HEK293 (cell line): ENCODE results near the gene PLEKHA7.

Source experiments
- CTCF ChIA-PET: fragments of 350-600 bp; formaldehyde crosslinking; extraction: SDS; loops from one replicate; lab custom pipeline; 2021; ENCODE audit warnings: antibody characterized with exemption; lab: Yijun Ruan, JAX
- POLR2A ChIA-PET: fragments of 300-600 bp; formaldehyde crosslinking; extraction: SDS; loops from one replicate; lab custom pipeline; 2020; ENCODE audit warnings: antibody characterized with exemption, inconsistent platforms; lab: Yijun Ruan, JAX
- H3K27ac ChIP-seq: fragments of 200-500 bp; sonication (Bioruptor generic); 2 replicates; pipeline ENCODE4 v1.5.1; 2014; ENCODE audit warnings: low read depth, low read length, control low read depth, inconsistent platforms; ENCODE audit errors: extremely low read depth
- H3K36me3 ChIP-seq, 2 experiments: fragments of 200-500 bp in 1 of 2; sonication (Bioruptor generic) in 1 of 2; 1 replicate in 1 of 2; 2 replicates in 1 of 2; pipeline ENCODE4 v1.5.1; 2014 to 2017; ENCODE audit warnings: inconsistent platforms in 2 of 2, low read length in 2 of 2; ENCODE audit not compliant: control insufficient read depth in 2 of 2, insufficient read depth in 1 of 2
- H3K4me1 ChIP-seq: fragments of 200-500 bp; sonication (Bioruptor generic); 2 replicates; pipeline ENCODE4 v1.5.1; 2014; ENCODE audit warnings: mild to moderate bottlenecking, low read length, inconsistent platforms; ENCODE audit not compliant: control insufficient read depth, insufficient read depth
- H3K4me3 ChIP-seq: 2 replicates; pipeline ENCODE4 v1.5.1; 2011; ENCODE audit warnings: low read depth, mild to moderate bottlenecking, control low read depth, low read length, moderate library complexity
- H3K9me3 ChIP-seq: fragments of 200-500 bp; sonication (Bioruptor generic); 2 replicates; pipeline ENCODE4 v1.5.1; 2014; ENCODE audit warnings: low read depth, low read length, inconsistent platforms; ENCODE audit not compliant: control insufficient read depth, insufficient read depth
- FEZF1 ChIP-seq: fragments of 450-650 bp; formaldehyde crosslinking; IDR thresholded peaks from 2 replicates; pipeline ENCODE4 v1.5.1; 2016; ENCODE audit warnings: missing biosample characterization, missing genetic modification characterization
- KLF10 ChIP-seq: fragments of 450-650 bp; IDR thresholded peaks from 2 replicates; pipeline ENCODE4 v1.5.1; 2018; ENCODE audit warnings: missing biosample characterization, mild to moderate bottlenecking, missing genetic modification characterization
- OSR2 ChIP-seq: fragments of 450-650 bp; formaldehyde crosslinking; IDR thresholded peaks from 2 replicates; pipeline ENCODE4 v1.5.1; 2016; ENCODE audit warnings: missing biosample characterization, missing genetic modification characterization
- SP2 ChIP-seq: fragments of 450-650 bp; formaldehyde crosslinking; IDR thresholded peaks from 2 replicates; pipeline ENCODE4 v1.5.1; 2016; ENCODE audit warnings: missing biosample characterization, missing genetic modification characterization
- TCF7L2 ChIP-seq: IDR thresholded peaks from 2 replicates; pipeline ENCODE4 v1.6.1; 2011; ENCODE audit warnings: low read depth, mild to moderate bottlenecking, inconsistent platforms, low read length, moderate library complexity, borderline replicate concordance
- ZBTB1 ChIP-seq: fragments of 450-650 bp; formaldehyde crosslinking; IDR thresholded peaks from 2 replicates; pipeline ENCODE4 v1.5.1; 2016; ENCODE audit warnings: missing biosample characterization, missing genetic modification characterization
- ZBTB8A ChIP-seq: fragments of 450-650 bp; formaldehyde crosslinking; IDR thresholded peaks from 2 replicates; pipeline ENCODE4 v1.5.1; 2016; ENCODE audit warnings: missing biosample characterization, missing genetic modification characterization
- ZNF114 ChIP-seq: fragments of 450-650 bp; formaldehyde crosslinking; IDR thresholded peaks from 2 replicates; pipeline ENCODE4 v1.5.0; 2017; ENCODE audit warnings: missing biosample characterization, missing genetic modification characterization
- ZNF157 ChIP-seq: fragments of 450-650 bp; formaldehyde crosslinking; IDR thresholded peaks from 2 replicates; pipeline ENCODE4 v1.5.1; 2016; ENCODE audit warnings: missing biosample characterization, missing genetic modification characterization
- ZNF16 ChIP-seq: fragments of 450-650 bp; formaldehyde crosslinking; IDR thresholded peaks from 2 replicates; pipeline ENCODE4 v1.5.1; 2016; ENCODE audit warnings: low read depth, missing biosample characterization, missing genetic modification characterization
- ZNF174 ChIP-seq: fragments of 450-650 bp; formaldehyde crosslinking; IDR thresholded peaks from 2 replicates; pipeline ENCODE4 v1.5.0; 2017; ENCODE audit warnings: missing biosample characterization, mild to moderate bottlenecking, missing genetic modification characterization
- ZNF19 ChIP-seq: fragments of 450-650 bp; formaldehyde crosslinking; IDR thresholded peaks from 2 replicates; pipeline ENCODE4; 2016; ENCODE audit warnings: missing biosample characterization, missing genetic modification characterization, low read depth
- ZNF221 ChIP-seq: fragments of 450-650 bp; formaldehyde crosslinking; IDR thresholded peaks from 2 replicates; pipeline ENCODE4 v1.5.1; 2017; ENCODE audit warnings: missing biosample characterization, missing genetic modification characterization, borderline replicate concordance
- ZNF521 ChIP-seq: fragments of 450-650 bp; formaldehyde crosslinking; IDR thresholded peaks from 2 replicates; pipeline ENCODE4 v1.5.1; 2017; ENCODE audit warnings: missing biosample characterization, mild to moderate bottlenecking, missing genetic modification characterization
- ZNF660 ChIP-seq: fragments of 450-650 bp; IDR thresholded peaks from 2 replicates; pipeline ENCODE4 v1.5.1; 2018; ENCODE audit warnings: missing biosample characterization, mild to moderate bottlenecking, missing genetic modification characterization
- ZNF791 ChIP-seq: fragments of 450-650 bp; formaldehyde crosslinking; IDR thresholded peaks from 2 replicates; pipeline ENCODE4 v1.5.1; 2016; ENCODE audit warnings: missing biosample characterization, missing genetic modification characterization
- ZSCAN16 ChIP-seq: fragments of 450-650 bp; formaldehyde crosslinking; IDR thresholded peaks from 2 replicates; pipeline ENCODE4 v1.5.1; 2016; ENCODE audit warnings: missing biosample characterization, missing genetic modification characterization
- ZSCAN30 ChIP-seq: fragments of 450-650 bp; IDR thresholded peaks from 2 replicates; pipeline ENCODE4 v1.5.1; 2018; ENCODE audit warnings: missing biosample characterization, mild to moderate bottlenecking, missing genetic modification characterization, moderate library complexity
- TF ChIP-seq, protein P1 (sequence below): fragments of 450-650 bp; formaldehyde crosslinking; IDR thresholded peaks from 2 replicates; pipeline ENCODE4 v1.5.1; 2016; ENCODE audit warnings: missing biosample characterization, missing genetic modification characterization
- TF ChIP-seq, protein P2 (sequence below): sonication (generic); formaldehyde crosslinking; IDR thresholded peaks from 2 replicates; pipeline ENCODE4 v1.8.1; 2022; ENCODE audit warnings: mild to moderate bottlenecking, moderate library complexity, missing genetic modification reagents
- TF ChIP-seq, protein P3 (sequence below): fragments of 450-650 bp; IDR thresholded peaks from 2 replicates; pipeline ENCODE4 v1.5.1; 2018; ENCODE audit warnings: missing biosample characterization, mild to moderate bottlenecking, missing genetic modification characterization
- TF ChIP-seq, protein P4 (sequence below): fragments of 450-650 bp; formaldehyde crosslinking; IDR thresholded peaks from 2 replicates; pipeline ENCODE4 v1.5.1; 2016; ENCODE audit warnings: missing biosample characterization, missing genetic modification characterization, low read depth
- TF ChIP-seq, protein P5 (sequence below): fragments of 450-650 bp; formaldehyde crosslinking; IDR thresholded peaks from 2 replicates; pipeline ENCODE4 v1.5.1; 2017; ENCODE audit warnings: missing biosample characterization, missing genetic modification characterization
- TF ChIP-seq, protein P6 (sequence below): fragments of 450-650 bp; formaldehyde crosslinking; IDR thresholded peaks from 2 replicates; pipeline ENCODE4 v1.5.1; 2016; ENCODE audit warnings: missing biosample characterization, missing genetic modification characterization
- TF ChIP-seq, protein P7 (sequence below): fragments of 450-650 bp; formaldehyde crosslinking; optimal IDR thresholded peaks from 2 replicates; pipeline ENCODE3; 2016; ENCODE audit warnings: missing biosample characterization, mild to moderate bottlenecking, missing genetic modification characterization

Gene PLEKHA7

DNA sequence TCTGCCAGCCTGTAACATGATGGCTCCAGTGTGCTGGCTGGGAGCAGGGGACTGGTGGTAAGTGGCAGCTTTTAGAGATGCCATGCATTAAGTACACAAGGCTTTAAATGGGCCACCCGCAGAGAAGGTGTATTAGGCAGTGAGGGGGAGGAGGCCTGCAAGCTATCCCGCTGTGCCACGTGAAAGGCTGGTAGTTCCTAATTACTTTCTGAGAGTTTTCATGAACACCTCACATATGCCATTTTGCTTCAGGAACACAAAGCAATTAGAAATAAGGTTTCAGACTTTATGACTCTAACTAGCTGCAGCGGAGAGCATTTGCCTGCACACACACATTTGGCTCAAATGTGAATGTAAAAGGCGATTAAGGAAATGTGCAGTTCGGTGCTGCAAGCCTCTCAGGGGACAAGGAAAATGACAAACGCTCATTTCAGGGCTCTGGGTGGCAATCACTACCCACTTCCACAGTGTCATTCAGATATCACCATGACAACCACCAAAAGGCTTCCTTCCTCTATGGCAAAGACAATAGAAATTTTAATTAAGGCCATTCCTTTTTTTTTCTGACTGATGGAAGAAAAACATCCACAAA lies 116.6 kb downstream of the PLEKHA7 start:
- ChIA-PET POLR2A (no interaction called here), CTCF (interaction anchor here (0.8 kb wide), 1 partner anchor 110 kb away, joined by 3 read pairs; no protein-coding TSS in a partner anchor)
- no peak overlapping the region for H3K27ac ChIP-seq
- no peak overlapping the region for H3K4me3 ChIP-seq
- H3K9me3 ChIP-seq = no peaks in the 10 kb centered on the region
- peaks cover 8% of the 10 kb centered on the region for H3K4me1 ChIP-seq
- no peaks in the 10 kb centered on the region for H3K36me3 ChIP-seq
- TF ChIP-seq ZNF521 (tag by site-specific recombination) = no peak
- no peak for TF ChIP-seq ZNF791 (tag by site-specific recombination)
- TF ChIP-seq, protein P1, sequence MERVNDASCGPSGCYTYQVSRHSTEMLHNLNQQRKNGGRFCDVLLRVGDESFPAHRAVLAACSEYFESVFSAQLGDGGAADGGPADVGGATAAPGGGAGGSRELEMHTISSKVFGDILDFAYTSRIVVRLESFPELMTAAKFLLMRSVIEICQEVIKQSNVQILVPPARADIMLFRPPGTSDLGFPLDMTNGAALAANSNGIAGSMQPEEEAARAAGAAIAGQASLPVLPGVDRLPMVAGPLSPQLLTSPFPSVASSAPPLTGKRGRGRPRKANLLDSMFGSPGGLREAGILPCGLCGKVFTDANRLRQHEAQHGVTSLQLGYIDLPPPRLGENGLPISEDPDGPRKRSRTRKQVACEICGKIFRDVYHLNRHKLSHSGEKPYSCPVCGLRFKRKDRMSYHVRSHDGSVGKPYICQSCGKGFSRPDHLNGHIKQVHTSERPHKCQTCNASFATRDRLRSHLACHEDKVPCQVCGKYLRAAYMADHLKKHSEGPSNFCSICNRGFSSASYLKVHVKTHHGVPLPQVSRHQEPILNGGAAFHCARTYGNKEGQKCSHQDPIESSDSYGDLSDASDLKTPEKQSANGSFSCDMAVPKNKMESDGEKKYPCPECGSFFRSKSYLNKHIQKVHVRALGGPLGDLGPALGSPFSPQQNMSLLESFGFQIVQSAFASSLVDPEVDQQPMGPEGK (tag by site-specific recombination) = peak; percentile 42; the same call in 1 of the 2 replicates
- no peak for TF ChIP-seq ZNF174 (tag by site-specific recombination)
- no peak for TF ChIP-seq ZNF16 (tag by site-specific recombination)
- TF ChIP-seq ZNF114 (tag by site-specific recombination) = no peak
- no peak for TF ChIP-seq ZNF19 (tag by site-specific recombination)
- TF ChIP-seq, protein P2, sequence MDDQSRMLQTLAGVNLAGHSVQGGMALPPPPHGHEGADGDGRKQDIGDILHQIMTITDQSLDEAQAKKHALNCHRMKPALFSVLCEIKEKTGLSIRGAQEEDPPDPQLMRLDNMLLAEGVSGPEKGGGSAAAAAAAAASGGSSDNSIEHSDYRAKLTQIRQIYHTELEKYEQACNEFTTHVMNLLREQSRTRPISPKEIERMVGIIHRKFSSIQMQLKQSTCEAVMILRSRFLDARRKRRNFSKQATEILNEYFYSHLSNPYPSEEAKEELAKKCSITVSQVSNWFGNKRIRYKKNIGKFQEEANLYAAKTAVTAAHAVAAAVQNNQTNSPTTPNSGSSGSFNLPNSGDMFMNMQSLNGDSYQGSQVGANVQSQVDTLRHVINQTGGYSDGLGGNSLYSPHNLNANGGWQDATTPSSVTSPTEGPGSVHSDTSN = no peak
- TF ChIP-seq ZNF660 (tag by site-specific recombination) = no peak
- no peak for TF ChIP-seq ZNF157 (tag by site-specific recombination)
- TF ChIP-seq SP2 (tag by site-specific recombination) = no peak
- TF ChIP-seq ZBTB1 (tag by site-specific recombination) = no peak
- no peak for TF ChIP-seq TCF7L2
- TF ChIP-seq ZBTB8A (tag by site-specific recombination) = no peak
- TF ChIP-seq, protein P3, sequence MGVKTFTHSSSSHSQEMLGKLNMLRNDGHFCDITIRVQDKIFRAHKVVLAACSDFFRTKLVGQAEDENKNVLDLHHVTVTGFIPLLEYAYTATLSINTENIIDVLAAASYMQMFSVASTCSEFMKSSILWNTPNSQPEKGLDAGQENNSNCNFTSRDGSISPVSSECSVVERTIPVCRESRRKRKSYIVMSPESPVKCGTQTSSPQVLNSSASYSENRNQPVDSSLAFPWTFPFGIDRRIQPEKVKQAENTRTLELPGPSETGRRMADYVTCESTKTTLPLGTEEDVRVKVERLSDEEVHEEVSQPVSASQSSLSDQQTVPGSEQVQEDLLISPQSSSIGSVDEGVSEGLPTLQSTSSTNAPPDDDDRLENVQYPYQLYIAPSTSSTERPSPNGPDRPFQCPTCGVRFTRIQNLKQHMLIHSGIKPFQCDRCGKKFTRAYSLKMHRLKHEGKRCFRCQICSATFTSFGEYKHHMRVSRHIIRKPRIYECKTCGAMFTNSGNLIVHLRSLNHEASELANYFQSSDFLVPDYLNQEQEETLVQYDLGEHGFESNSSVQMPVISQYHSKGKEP = peak; percentile 97
- no peak for TF ChIP-seq ZNF221
- no peak for TF ChIP-seq ZSCAN16 (tag by site-specific recombination)
- TF ChIP-seq, protein P4, sequence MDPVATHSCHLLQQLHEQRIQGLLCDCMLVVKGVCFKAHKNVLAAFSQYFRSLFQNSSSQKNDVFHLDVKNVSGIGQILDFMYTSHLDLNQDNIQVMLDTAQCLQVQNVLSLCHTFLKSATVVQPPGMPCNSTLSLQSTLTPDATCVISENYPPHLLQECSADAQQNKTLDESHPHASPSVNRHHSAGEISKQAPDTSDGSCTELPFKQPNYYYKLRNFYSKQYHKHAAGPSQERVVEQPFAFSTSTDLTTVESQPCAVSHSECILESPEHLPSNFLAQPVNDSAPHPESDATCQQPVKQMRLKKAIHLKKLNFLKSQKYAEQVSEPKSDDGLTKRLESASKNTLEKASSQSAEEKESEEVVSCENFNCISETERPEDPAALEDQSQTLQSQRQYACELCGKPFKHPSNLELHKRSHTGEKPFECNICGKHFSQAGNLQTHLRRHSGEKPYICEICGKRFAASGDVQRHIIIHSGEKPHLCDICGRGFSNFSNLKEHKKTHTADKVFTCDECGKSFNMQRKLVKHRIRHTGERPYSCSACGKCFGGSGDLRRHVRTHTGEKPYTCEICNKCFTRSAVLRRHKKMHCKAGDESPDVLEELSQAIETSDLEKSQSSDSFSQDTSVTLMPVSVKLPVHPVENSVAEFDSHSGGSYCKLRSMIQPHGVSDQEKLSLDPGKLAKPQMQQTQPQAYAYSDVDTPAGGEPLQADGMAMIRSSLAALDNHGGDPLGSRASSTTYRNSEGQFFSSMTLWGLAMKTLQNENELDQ = no peak
- TF ChIP-seq ZSCAN30 (tag by site-specific recombination) = peak; percentile 89
- peak; percentile 91 for TF ChIP-seq FEZF1 (tag by site-specific recombination)
- TF ChIP-seq, protein P5, sequence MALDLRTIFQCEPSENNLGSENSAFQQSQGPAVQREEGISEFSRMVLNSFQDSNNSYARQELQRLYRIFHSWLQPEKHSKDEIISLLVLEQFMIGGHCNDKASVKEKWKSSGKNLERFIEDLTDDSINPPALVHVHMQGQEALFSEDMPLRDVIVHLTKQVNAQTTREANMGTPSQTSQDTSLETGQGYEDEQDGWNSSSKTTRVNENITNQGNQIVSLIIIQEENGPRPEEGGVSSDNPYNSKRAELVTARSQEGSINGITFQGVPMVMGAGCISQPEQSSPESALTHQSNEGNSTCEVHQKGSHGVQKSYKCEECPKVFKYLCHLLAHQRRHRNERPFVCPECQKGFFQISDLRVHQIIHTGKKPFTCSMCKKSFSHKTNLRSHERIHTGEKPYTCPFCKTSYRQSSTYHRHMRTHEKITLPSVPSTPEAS = no peak
- TF ChIP-seq, protein P6, sequence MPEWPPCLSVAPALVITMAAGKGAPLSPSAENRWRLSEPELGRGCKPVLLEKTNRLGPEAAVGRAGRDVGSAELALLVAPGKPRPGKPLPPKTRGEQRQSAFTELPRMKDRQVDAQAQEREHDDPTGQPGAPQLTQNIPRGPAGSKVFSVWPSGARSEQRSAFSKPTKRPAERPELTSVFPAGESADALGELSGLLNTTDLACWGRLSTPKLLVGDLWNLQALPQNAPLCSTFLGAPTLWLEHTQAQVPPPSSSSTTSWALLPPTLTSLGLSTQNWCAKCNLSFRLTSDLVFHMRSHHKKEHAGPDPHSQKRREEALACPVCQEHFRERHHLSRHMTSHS = no peak
- TF ChIP-seq, protein P7, sequence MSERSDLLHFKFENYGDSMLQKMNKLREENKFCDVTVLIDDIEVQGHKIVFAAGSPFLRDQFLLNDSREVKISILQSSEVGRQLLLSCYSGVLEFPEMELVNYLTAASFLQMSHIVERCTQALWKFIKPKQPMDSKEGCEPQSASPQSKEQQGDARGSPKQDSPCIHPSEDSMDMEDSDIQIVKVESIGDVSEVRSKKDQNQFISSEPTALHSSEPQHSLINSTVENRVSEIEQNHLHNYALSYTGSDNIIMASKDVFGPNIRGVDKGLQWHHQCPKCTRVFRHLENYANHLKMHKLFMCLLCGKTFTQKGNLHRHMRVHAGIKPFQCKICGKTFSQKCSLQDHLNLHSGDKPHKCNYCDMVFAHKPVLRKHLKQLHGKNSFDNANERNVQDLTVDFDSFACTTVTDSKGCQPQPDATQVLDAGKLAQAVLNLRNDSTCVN (tag by site-specific recombination) = no peak
- TF ChIP-seq OSR2 (tag by site-specific recombination) = peak; percentile 91
- no peak for TF ChIP-seq KLF10 (tag by site-specific recombination)
